Measurements from ENCODE around the gene GPBP1L1.
A peak's percentile ranks its signal among the peaks of the same experiment; 100 is the strongest.

GPBP1L1 gene

DNA sequence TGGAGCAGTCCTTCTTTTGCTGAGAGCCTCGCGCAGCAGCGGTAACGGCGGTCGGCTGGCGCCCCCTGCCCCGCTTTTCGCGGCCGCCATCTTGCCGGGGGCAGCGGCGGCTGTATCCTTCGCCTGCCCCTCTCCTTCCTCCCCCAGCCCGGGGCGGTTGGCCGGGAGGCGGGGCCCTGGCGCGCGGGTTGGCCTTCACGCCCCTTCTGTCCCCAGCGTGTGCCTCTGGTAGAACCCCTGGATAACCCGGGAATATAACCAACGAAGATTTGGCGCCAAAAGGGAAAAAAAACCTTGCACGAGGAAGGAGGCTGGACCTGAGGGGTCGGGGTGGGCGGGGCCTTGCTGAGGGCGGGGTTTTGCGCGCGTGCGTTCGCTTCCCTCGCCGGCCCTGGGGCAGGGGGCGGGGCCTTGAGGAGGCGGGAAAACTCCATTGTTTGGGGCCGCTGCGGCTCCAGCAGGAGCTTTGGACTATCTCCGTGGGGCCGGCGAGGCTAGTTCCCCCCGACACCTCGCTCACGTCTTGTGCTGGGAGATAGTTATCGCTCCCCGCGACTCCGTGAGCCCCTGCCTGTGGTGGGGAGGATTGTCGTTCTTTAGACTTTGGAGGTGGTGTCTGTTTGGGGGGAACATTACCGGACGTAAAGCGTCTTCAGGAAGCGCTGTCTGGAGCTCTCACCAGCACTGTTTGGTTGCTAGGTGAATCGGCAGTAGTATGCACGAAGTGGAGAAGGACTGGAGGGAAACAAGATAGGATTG, 101.8 kb downstream of the GPBP1L1 start:
- FAIRE-seq (peak; percentile 23), DNase-seq (ENCODE audit: insufficient read length, low spot score) (peak; percentile 66)
- no peak for TF ChIP-seq POLR2AphosphoS5 (IDR thresholded peaks at IDR 0.05; ENCODE audit: low read depth, low read length)
- TF ChIP-seq TAF1 (IDR thresholded peaks at IDR 0.05; ENCODE audit: low read depth, low read length), result no peak
- TF ChIP-seq PAX5 (IDR thresholded peaks at IDR 0.05; ENCODE audit: insufficient read depth, low read length, severe bottlenecking), result no peak
- TF ChIP-seq SPI1 (IDR thresholded peaks at IDR 0.05; ENCODE audit: low read depth, low read length), result no peak
- TF ChIP-seq POLR2A (IDR thresholded peaks at IDR 0.05; ENCODE audit: low read depth, low read length), result no peak
- no peak; the same call in 1 of the 2 replicates for TF ChIP-seq POU2F2 (IDR thresholded peaks at IDR 0.05; ENCODE audit: low read depth, low read length)

DNA sequence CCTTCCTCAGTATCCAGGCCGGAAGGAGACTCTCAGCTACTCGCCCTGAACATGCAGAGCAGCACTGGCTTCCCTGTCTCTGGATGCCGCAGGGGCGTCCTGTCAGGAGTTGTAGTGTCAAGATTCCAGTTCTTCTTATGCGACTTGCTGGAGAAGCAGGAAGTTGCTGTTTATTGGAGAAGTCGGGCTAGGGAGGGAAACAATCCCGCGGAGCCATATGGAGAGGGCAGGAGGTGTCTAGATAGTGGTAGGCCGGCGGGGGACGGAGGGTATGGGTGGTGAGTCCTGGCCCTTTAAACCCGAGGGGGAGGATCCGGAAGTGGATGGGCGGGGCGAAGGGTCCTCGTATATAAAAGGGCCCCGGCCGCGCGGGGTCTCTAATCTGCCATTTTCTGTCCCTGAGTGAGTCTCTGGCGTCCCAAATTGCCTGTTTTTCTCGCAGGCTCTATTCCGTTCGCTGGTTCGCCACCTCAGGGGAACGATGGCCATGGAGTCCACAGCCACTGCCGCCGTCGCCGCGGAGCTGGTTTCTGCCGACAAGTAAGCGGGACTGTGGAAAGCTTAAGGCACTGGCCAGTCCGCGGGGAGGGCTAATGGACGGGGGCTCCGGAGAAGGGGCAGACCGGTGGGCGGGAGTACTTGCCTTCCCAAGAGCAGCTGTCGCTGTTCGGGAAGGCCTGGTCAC, 102.5 kb downstream of the GPBP1L1 start, which contains the start of gene NASP:
TSS of gene NASP (plus strand) at position 376 of the 685 bp plus-strand sequence. CDS start at position 482, 106 bp downstream.
- DNase-seq (ENCODE audit: insufficient read length, low spot score) (peak; percentile 61), FAIRE-seq (peak; percentile 66)
- TF ChIP-seq POLR2A (IDR thresholded peaks at IDR 0.05; ENCODE audit: low read depth, low read length) (peak; percentile 99), TAF1 (IDR thresholded peaks at IDR 0.05; ENCODE audit: low read depth, low read length) (peak; percentile 89), POLR2AphosphoS5 (IDR thresholded peaks at IDR 0.05; ENCODE audit: low read depth, low read length) (peak; percentile 99), PAX5 (IDR thresholded peaks at IDR 0.05; ENCODE audit: insufficient read depth, low read length, severe bottlenecking) (no peak), POU2F2 (IDR thresholded peaks at IDR 0.05; ENCODE audit: low read depth, low read length) (peak; percentile 65; the same call in 1 of the 2 replicates), SPI1 (IDR thresholded peaks at IDR 0.05; ENCODE audit: low read depth, low read length) (no peak)

DNA sequence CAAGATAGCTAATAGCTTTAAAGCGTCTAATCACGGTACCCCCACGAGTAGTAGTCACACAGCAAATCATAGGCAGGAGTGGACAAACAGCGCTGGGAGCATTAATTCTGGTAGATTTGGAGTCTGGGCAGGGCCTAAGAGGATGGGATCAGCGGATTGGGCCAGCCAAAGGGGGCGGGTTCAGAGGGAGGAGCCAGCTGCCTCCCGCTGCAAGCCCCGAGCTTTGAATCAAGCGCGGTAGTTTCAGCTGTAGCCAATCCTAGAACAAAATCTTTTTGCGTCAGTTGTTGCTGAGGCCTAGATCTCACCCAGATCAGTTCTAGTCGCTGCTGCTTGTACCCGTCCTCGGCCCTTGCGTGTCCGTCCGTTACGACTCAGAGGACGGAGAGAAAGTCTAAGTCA, 103.1 kb downstream of the GPBP1L1 start:
- FAIRE-seq (peak; percentile 97), DNase-seq (ENCODE audit: insufficient read length, low spot score) (peak; percentile 92)
- TF ChIP-seq POLR2AphosphoS5 (IDR thresholded peaks at IDR 0.05; ENCODE audit: low read depth, low read length) (no peak), POU2F2 (IDR thresholded peaks at IDR 0.05; ENCODE audit: low read depth, low read length) (no peak), TAF1 (IDR thresholded peaks at IDR 0.05; ENCODE audit: low read depth, low read length) (no peak), SPI1 (IDR thresholded peaks at IDR 0.05; ENCODE audit: low read depth, low read length) (no peak), POLR2A (IDR thresholded peaks at IDR 0.05; ENCODE audit: low read depth, low read length) (no peak), PAX5 (IDR thresholded peaks at IDR 0.05; ENCODE audit: insufficient read depth, low read length, severe bottlenecking) (no peak)

Measured in GM12891 (cell line).